ENCODE data around the gene UACA. TPM values are rescaled to one million over a fixed set of nuclear protein-coding genes. Genes with fewer than 3 reads are reported as not detected.

UACA gene
- total and polyA plus RNA-seq, 7 experiments from 2014 or later, result 0.14 to 2.1 (median 0.42) TPM; not detected in 1

DNA sequence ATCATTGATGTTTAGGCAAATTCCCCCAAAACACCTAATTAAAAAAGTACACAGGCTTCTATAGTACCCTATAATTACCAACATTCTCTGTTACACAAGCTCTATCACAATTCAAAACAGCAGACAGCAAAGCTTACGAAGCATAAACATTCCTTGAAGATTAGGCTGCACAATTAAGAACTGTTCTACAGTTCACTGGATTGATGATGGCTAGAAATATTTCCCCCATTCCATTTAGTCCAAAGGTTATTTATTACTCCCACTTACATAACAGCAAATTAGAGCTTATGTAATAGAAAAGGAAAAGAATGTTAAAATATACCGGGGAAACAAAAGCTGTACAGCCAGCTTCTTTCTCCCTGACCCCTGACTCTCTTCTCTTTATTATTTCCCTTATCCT is 49.3 kb downstream of the UACA start:
- Histone ChIP-seq H3K4me1 (ENCODE audit: control insufficient read depth in 2 of 2, insufficient read depth in 2 of 2, low read length in 2 of 2) (no peaks in the 10 kb centered on the region), H3K27me3 (ENCODE audit: control insufficient read depth in 2 of 2, insufficient read depth in 2 of 2, low read length in 2 of 2) (peaks cover 0 to 2% of the 10 kb centered on the region in 2 donors), H3K27ac (ENCODE audit: low read depth, low read length) (no peak overlapping the region), H3K4me3 (ENCODE audit: low read length) (no peak overlapping the region), H3K9me3 (ENCODE audit: control insufficient read depth in 2 of 3, low read length in 3 of 3) (no peaks in the 10 kb centered on the region), H3K36me3 (ENCODE audit: control insufficient read depth in 2 of 3, insufficient read depth in 3 of 3, low read length in 3 of 3) (no peaks in the 10 kb centered on the region)
- peaks cover 0 to 3% (median 0%) of the 10 kb centered on the region in 7 donors for H3K4me1 Mint-ChIP-seq
- H3K27ac Mint-ChIP-seq, result no peak overlapping the region
- H3K9me3 Mint-ChIP-seq, result no peaks in the 10 kb centered on the region
- CTCF ChIA-PET, result interaction anchor here (0.6 kb wide), 1 partner anchor 52 kb away, joined by 4 read pairs; no protein-coding TSS in a partner anchor
- no peak for ATAC-seq
- H3K36me3 Mint-ChIP-seq, result no peaks in the 10 kb centered on the region
- POLR2A ChIA-PET, result interaction anchor here (0.6 kb wide), 1 partner anchor 55 kb away, joined by 4 read pairs; no protein-coding TSS in a partner anchor
- intact Hi-C loops (cut with micrococcal nuclease), result no loop called here
- H3K27me3 Mint-ChIP-seq, result peaks cover 5 to 39% (median 16%) of the 10 kb centered on the region in 5 donors
- no peak for DNase-seq
- H3K4me3 Mint-ChIP-seq, result no peak overlapping the region

DNA sequence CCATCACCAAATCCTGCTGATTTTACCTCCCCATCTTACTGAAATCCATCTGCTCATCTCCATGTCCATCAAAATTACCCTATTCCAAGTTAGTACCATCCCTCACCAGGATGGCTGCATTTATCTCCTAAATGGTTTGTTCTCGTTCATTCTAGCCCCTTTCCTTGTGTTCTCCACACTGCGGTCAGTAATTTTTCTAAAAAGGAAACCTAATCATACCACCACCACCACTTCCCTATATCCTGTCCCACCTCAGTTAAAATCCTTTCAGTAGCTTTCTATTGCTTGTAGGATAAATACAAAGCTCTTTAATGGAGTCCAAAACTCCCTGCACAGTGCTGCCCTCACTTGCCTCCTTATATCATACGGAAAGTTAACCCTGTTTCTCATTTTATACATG is 51.1 kb downstream of the UACA start:
- ChIA-PET CTCF (interaction anchor here (0.7 kb wide), 1 partner anchor 11 kb away, joined by 3 read pairs; no protein-coding TSS in a partner anchor), POLR2A (no interaction called here)
- H3K4me3 ChIP-seq (ENCODE audit: low read length), result no peak overlapping the region
- ATAC-seq (no peak), DNase-seq (no peak)
- intact Hi-C loops (cut with micrococcal nuclease), result no loop called here
- no peak overlapping the region for H3K27ac Mint-ChIP-seq
- H3K4me1 Mint-ChIP-seq, result peaks cover 0 to 3% (median 0%) of the 10 kb centered on the region in 7 donors
- H3K27me3 ChIP-seq (ENCODE audit: control insufficient read depth in 2 of 2, insufficient read depth in 2 of 2, low read length in 2 of 2), result peaks cover 0 to 2% of the 10 kb centered on the region in 2 donors
- no peak overlapping the region for H3K27ac ChIP-seq (ENCODE audit: low read depth, low read length)
- no peaks in the 10 kb centered on the region for H3K36me3 Mint-ChIP-seq
- H3K9me3 ChIP-seq (ENCODE audit: control insufficient read depth in 2 of 3, low read length in 3 of 3), result no peaks in the 10 kb centered on the region
- H3K36me3 ChIP-seq (ENCODE audit: control insufficient read depth in 2 of 3, insufficient read depth in 3 of 3, low read length in 3 of 3), result no peaks in the 10 kb centered on the region
- H3K4me1 ChIP-seq (ENCODE audit: control insufficient read depth in 2 of 2, insufficient read depth in 2 of 2, low read length in 2 of 2), result no peaks in the 10 kb centered on the region
- H3K27me3 Mint-ChIP-seq, result peaks cover 5 to 39% (median 19%) of the 10 kb centered on the region in 5 donors
- no peaks in the 10 kb centered on the region for H3K9me3 Mint-ChIP-seq
- no peak overlapping the region for H3K4me3 Mint-ChIP-seq

DNA sequence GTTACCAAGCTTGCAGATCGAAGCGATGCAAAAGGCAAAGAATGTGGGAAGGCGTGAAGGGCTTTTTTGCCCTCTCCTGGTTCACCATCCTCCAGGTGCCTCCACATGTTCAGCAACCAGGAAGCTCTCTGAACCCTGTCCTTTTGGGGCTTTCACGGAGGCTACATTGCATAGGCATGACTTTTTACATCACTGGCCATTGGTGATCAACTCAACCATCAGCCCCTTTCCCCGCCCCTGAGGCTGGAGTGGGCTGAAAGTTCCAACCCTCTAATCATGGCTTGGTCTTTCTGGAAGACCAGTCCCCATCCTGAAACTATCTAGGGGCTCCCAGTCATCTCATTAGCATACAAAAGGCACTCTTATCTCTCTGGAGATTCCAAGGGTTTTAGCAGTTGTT is 52.6 kb downstream of the UACA start:
- Mint-ChIP-seq H3K36me3 (no peaks in the 10 kb centered on the region), H3K9me3 (no peaks in the 10 kb centered on the region), H3K4me1 (peaks cover 0 to 3% (median 0%) of the 10 kb centered on the region in 7 donors), H3K27ac (no peak overlapping the region), H3K4me3 (no peak overlapping the region), H3K27me3 (peaks cover 5 to 47% (median 23%) of the 10 kb centered on the region in 5 donors)
- Histone ChIP-seq H3K27me3 (ENCODE audit: control insufficient read depth in 2 of 2, insufficient read depth in 2 of 2, low read length in 2 of 2) (peaks cover 0 to 2% of the 10 kb centered on the region in 2 donors), H3K4me1 (ENCODE audit: control insufficient read depth in 2 of 2, insufficient read depth in 2 of 2, low read length in 2 of 2) (no peaks in the 10 kb centered on the region), H3K9me3 (ENCODE audit: control insufficient read depth in 2 of 3, low read length in 3 of 3) (no peaks in the 10 kb centered on the region), H3K27ac (ENCODE audit: low read depth, low read length) (no peak overlapping the region), H3K4me3 (ENCODE audit: low read length) (no peak overlapping the region), H3K36me3 (ENCODE audit: control insufficient read depth in 2 of 3, insufficient read depth in 3 of 3, low read length in 3 of 3) (no peaks in the 10 kb centered on the region)
- no peak for DNase-seq
- intact Hi-C loops (cut with micrococcal nuclease), result no loop called here
- ChIA-PET POLR2A (no interaction called here), CTCF (no interaction called here)
- ATAC-seq, result no peak

DNA sequence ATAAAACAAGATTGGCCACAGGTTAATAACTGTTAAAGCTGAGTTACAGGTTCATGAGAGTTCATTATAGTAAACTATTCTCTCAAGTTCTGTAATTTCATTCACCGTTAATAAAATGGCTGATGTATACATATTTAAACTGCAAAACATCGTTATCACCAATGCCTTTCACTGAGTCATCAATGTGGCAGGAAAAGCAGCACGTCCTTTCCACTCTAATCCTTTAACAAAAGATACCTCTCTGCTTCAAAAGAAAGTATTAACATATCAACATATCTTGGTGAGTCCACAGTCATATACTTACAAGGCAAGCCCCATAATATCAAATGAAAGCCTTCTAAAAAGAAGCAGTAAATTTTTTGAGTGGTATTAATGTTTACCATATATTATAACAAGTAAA is 54.5 kb downstream of the UACA start:
- Histone ChIP-seq H3K27ac (ENCODE audit: low read depth, low read length) (no peak overlapping the region), H3K4me3 (ENCODE audit: low read length) (no peak overlapping the region), H3K27me3 (ENCODE audit: control insufficient read depth in 2 of 2, insufficient read depth in 2 of 2, low read length in 2 of 2) (peaks cover 0 to 2% of the 10 kb centered on the region in 2 donors), H3K4me1 (ENCODE audit: control insufficient read depth in 2 of 2, insufficient read depth in 2 of 2, low read length in 2 of 2) (no peaks in the 10 kb centered on the region), H3K9me3 (ENCODE audit: control insufficient read depth in 2 of 3, low read length in 3 of 3) (no peaks in the 10 kb centered on the region), H3K36me3 (ENCODE audit: control insufficient read depth in 2 of 3, insufficient read depth in 3 of 3, low read length in 3 of 3) (no peaks in the 10 kb centered on the region)
- Mint-ChIP-seq H3K4me3 (no peak overlapping the region), H3K9me3 (peaks cover 0 to 1% (median 0%) of the 10 kb centered on the region in 11 donors), H3K36me3 (no peaks in the 10 kb centered on the region), H3K27me3 (peaks cover 11 to 49% (median 30%) of the 10 kb centered on the region in 5 donors), H3K4me1 (peaks cover 0 to 3% (median 0%) of the 10 kb centered on the region in 7 donors), H3K27ac (no peak overlapping the region)
- ChIA-PET CTCF (interaction anchor here (0.7 kb wide), 1 partner anchor 668 kb away, joined by 3 read pairs; no protein-coding TSS in a partner anchor), POLR2A (no interaction called here)
- intact Hi-C loops (cut with micrococcal nuclease), result no loop called here
- no peak for DNase-seq
- no peak for ATAC-seq

- ChIA-PET POLR2A (no interaction called here), CTCF (no interaction called here)
- H3K4me3 ChIP-seq (ENCODE audit: low read length), result no peak overlapping the region
- no peaks in the 10 kb centered on the region for H3K36me3 Mint-ChIP-seq
- H3K27me3 ChIP-seq (ENCODE audit: control insufficient read depth in 2 of 2, insufficient read depth in 2 of 2, low read length in 2 of 2), result peaks cover 0 to 2% of the 10 kb centered on the region in 2 donors
- H3K4me1 Mint-ChIP-seq, result peaks cover 0 to 3% (median 0%) of the 10 kb centered on the region in 7 donors
- H3K27me3 Mint-ChIP-seq, result peaks cover 7 to 47% (median 33%) of the 10 kb centered on the region in 5 donors
- no peaks in the 10 kb centered on the region for H3K4me1 ChIP-seq (ENCODE audit: control insufficient read depth in 2 of 2, insufficient read depth in 2 of 2, low read length in 2 of 2)
- no peak for DNase-seq
- intact Hi-C loops (cut with micrococcal nuclease), result no loop called here
- H3K4me3 Mint-ChIP-seq, result no peak overlapping the region
- ATAC-seq, result no peak
- H3K27ac Mint-ChIP-seq, result no peak overlapping the region
- H3K9me3 ChIP-seq (ENCODE audit: control insufficient read depth in 2 of 3, low read length in 3 of 3), result no peaks in the 10 kb centered on the region
- no peak overlapping the region for H3K27ac ChIP-seq (ENCODE audit: low read depth, low read length)
- no peaks in the 10 kb centered on the region for H3K36me3 ChIP-seq (ENCODE audit: control insufficient read depth in 2 of 3, insufficient read depth in 3 of 3, low read length in 3 of 3)
- H3K9me3 Mint-ChIP-seq, result peaks cover 0 to 1% (median 0%) of the 10 kb centered on the region in 11 donors
Measured at GRCh38 chr15:70707686-70708300, 55.6 kb downstream of the UACA start.

DNA sequence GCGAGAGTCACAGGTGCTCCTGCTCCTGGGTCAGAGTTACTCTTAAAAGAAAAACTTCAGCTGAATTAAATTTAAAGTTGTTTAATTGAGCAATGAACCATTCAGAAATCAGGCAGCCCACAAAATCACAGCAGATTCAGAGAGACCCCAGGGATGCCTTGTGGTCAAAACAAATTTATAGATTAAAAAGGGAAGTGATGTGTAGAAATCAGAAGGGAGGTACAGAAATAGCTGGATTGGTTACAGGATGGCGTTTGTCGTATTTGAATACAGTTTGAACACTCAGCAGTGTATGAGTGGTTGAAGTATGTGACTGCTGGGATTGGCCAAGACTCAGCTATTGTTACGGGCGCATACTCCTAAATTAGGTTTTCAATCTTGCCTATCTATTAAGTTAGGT is 58.6 kb downstream of the UACA start:
- no peaks in the 10 kb centered on the region for H3K36me3 Mint-ChIP-seq
- intact Hi-C loops (cut with micrococcal nuclease), result no loop called here
- Histone ChIP-seq H3K27ac (ENCODE audit: low read depth, low read length) (no peak overlapping the region), H3K9me3 (ENCODE audit: control insufficient read depth in 2 of 3, low read length in 3 of 3) (no peaks in the 10 kb centered on the region), H3K4me3 (ENCODE audit: low read length) (no peak overlapping the region), H3K36me3 (ENCODE audit: control insufficient read depth in 2 of 3, insufficient read depth in 3 of 3, low read length in 3 of 3) (no peaks in the 10 kb centered on the region), H3K4me1 (ENCODE audit: control insufficient read depth in 2 of 2, insufficient read depth in 2 of 2, low read length in 2 of 2) (no peaks in the 10 kb centered on the region), H3K27me3 (ENCODE audit: control insufficient read depth in 2 of 2, insufficient read depth in 2 of 2, low read length in 2 of 2) (no peaks in the 10 kb centered on the region)
- peaks cover 0 to 2% (median 0%) of the 10 kb centered on the region in 7 donors for H3K4me1 Mint-ChIP-seq
- H3K27me3 Mint-ChIP-seq, result peaks cover 6 to 54% (median 31%) of the 10 kb centered on the region in 5 donors
- H3K4me3 Mint-ChIP-seq, result no peak overlapping the region
- H3K27ac Mint-ChIP-seq, result no peak overlapping the region
- H3K9me3 Mint-ChIP-seq, result peaks cover 0 to 1% (median 0%) of the 10 kb centered on the region in 11 donors
- CTCF ChIA-PET, result no interaction called here
- ATAC-seq (no peak), DNase-seq (no peak)
- POLR2A ChIA-PET, result no interaction called here

- Mint-ChIP-seq H3K27ac (no peak overlapping the region), H3K9me3 (peaks cover 0 to 1% (median 0%) of the 10 kb centered on the region in 11 donors), H3K27me3 (peaks cover 6 to 60% (median 31%) of the 10 kb centered on the region in 5 donors), H3K36me3 (no peaks in the 10 kb centered on the region), H3K4me3 (no peak overlapping the region), H3K4me1 (peaks cover 0 to 2% (median 0%) of the 10 kb centered on the region in 7 donors)
- ChIA-PET POLR2A (no interaction called here), CTCF (interaction anchor here (1.2 kb wide), 1 partner anchor 18 kb away, joined by 3 read pairs; no protein-coding TSS in a partner anchor)
- H3K4me3 ChIP-seq (ENCODE audit: low read length), result no peak overlapping the region
- ATAC-seq, result no peak
- no peak for DNase-seq
- no peaks in the 10 kb centered on the region for H3K4me1 ChIP-seq (ENCODE audit: control insufficient read depth in 2 of 2, insufficient read depth in 2 of 2, low read length in 2 of 2)
- H3K36me3 ChIP-seq (ENCODE audit: control insufficient read depth in 2 of 3, insufficient read depth in 3 of 3, low read length in 3 of 3), result no peaks in the 10 kb centered on the region
- intact Hi-C loops (cut with micrococcal nuclease), result no loop called here
- no peaks in the 10 kb centered on the region for H3K27me3 ChIP-seq (ENCODE audit: control insufficient read depth in 2 of 2, insufficient read depth in 2 of 2, low read length in 2 of 2)
- H3K9me3 ChIP-seq (ENCODE audit: control insufficient read depth in 2 of 3, low read length in 3 of 3), result no peaks in the 10 kb centered on the region
- H3K27ac ChIP-seq (ENCODE audit: low read depth, low read length), result no peak overlapping the region
Measured at GRCh38 chr15:70704166-70704565, 59.2 kb downstream of the UACA start.
